NCI-H1105 (cell line): ENCODE results near the gene ZNF891.

Experiments
- DNase-seq: peaks from one replicate; lab custom pipeline; 2025; lab: John Stamatoyannopoulos, UW

Gene ZNF891

GRCh38 chr12:133061954-133062353, 68.1 kb downstream of the ZNF891 start:
- no peak for DNase-seq

GRCh38 chr12:133058203-133059113, 71.6 kb downstream of the ZNF891 start:
- no peak for DNase-seq

GRCh38 chr12:133057446-133057845, 72.6 kb downstream of the ZNF891 start:
- no peak for DNase-seq
